ENCODE measurements around the gene TNFAIP3.

GRCh38 chr6:137853569-137854213 is 13.4 kb upstream of the TNFAIP3 start:
- TF ChIP-seq POLR2A (IDR thresholded peaks at IDR 0.05; ENCODE audit: extremely low read depth, insufficient read length) (no peak), CTCF (IDR thresholded peaks at IDR 0.05; ENCODE audit: low read depth, low read length) (no peak), MAX (IDR thresholded peaks at IDR 0.05; ENCODE audit: low read depth, low read length) (no peak)

Data from NB4 (cell line).